WERI-Rb-1 (cell line): ENCODE measurements around the gene CASR.
"Not testable (repeated sequence)": the region's sequence is repeated elsewhere in the genome, so short reads cannot be mapped to it uniquely, and the experiment has no call there.

Experiments
- DNase-seq: peaks from one replicate; pipeline ENCODE4 v3.0.0-alpha.2; 2020
- H3K27ac ChIP-seq: fragments of 250-450 bp; sonication (Bioruptor Pico); 2 replicates; pipeline ENCODE4 v1.5.1; 2020; ENCODE audit warnings: mild to moderate bottlenecking, moderate library complexity
- H3K27me3 ChIP-seq: fragments of 250-450 bp; sonication (Bioruptor Pico); 2 replicates; pipeline ENCODE4 v1.5.1; 2021; ENCODE audit warnings: mild to moderate bottlenecking, low read depth, moderate library complexity; ENCODE audit not compliant: insufficient read depth, severe bottlenecking
- H3K36me3 ChIP-seq: fragments of 250-450 bp; sonication (Bioruptor Pico); 2 replicates; pipeline ENCODE4 v1.5.1; 2020; ENCODE audit warnings: mild to moderate bottlenecking, moderate library complexity
- H3K4me3 ChIP-seq: 2 replicates; pipeline ENCODE4 v1.5.1; 2011; ENCODE audit warnings: low read depth, mild to moderate bottlenecking, control low read depth, low read length
- H3K9me3 ChIP-seq: fragments of 250-450 bp; sonication (Bioruptor Pico); 2 replicates; pipeline ENCODE4 v1.5.1; 2021; ENCODE audit warnings: mild to moderate bottlenecking, moderate library complexity; ENCODE audit not compliant: severe bottlenecking
- TF ChIP-seq, protein P1 (sequence below): IDR thresholded peaks from 2 replicates; pipeline ENCODE4 v1.5.1; 2011; ENCODE audit warnings: low read depth, mild to moderate bottlenecking, control low read depth, inconsistent platforms, low read length

The CASR gene

DNA sequence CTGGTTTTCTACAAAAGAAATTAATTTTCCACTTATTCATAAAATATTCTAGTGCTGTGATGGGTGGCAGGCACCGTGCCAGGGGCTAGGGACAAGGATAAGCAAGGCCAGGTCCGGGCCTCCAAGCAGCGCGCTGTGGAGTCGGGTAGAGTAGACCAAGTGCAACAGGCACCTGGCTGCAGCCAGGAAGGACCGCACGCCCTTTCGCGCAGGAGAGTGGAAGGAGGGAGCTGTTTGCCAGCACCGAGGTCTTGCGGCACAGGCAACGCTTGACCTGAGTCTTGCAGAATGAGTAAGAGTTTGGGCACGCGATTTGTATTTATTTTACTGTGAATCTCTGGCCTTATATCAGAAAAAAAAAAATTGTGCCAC is at the start of gene CASR:
TSS of gene CASR (plus strand) at position 148 of the 372 bp plus-strand sequence. CDS start 70,522 bp downstream, outside the sequence.
- DNase-seq: peak; percentile 8
- peak within 1 kb of the TSS; percentile 43 for H3K4me3 ChIP-seq
- no peak within 1 kb of the TSS for H3K27ac ChIP-seq
- TF ChIP-seq, protein P1, sequence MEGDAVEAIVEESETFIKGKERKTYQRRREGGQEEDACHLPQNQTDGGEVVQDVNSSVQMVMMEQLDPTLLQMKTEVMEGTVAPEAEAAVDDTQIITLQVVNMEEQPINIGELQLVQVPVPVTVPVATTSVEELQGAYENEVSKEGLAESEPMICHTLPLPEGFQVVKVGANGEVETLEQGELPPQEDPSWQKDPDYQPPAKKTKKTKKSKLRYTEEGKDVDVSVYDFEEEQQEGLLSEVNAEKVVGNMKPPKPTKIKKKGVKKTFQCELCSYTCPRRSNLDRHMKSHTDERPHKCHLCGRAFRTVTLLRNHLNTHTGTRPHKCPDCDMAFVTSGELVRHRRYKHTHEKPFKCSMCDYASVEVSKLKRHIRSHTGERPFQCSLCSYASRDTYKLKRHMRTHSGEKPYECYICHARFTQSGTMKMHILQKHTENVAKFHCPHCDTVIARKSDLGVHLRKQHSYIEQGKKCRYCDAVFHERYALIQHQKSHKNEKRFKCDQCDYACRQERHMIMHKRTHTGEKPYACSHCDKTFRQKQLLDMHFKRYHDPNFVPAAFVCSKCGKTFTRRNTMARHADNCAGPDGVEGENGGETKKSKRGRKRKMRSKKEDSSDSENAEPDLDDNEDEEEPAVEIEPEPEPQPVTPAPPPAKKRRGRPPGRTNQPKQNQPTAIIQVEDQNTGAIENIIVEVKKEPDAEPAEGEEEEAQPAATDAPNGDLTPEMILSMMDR: no peak
- H3K9me3 ChIP-seq: no peaks in the 10 kb centered on the region
- H3K36me3 ChIP-seq: no peaks in the 10 kb centered on the region
- peaks cover 51% of the 10 kb centered on the region for H3K27me3 ChIP-seq

- H3K36me3 ChIP-seq: no peaks in the 10 kb centered on the region
- no peak overlapping the region for H3K4me3 ChIP-seq
- no peak overlapping the region for H3K27ac ChIP-seq
- no peak for DNase-seq
- peaks cover 6% of the 10 kb centered on the region for H3K9me3 ChIP-seq
- no peaks in the 10 kb centered on the region for H3K27me3 ChIP-seq
- TF ChIP-seq, protein P1: no peak
Measured at GRCh38 chr3:122146466-122146865, 37.0 kb upstream of the CASR start.

DNA sequence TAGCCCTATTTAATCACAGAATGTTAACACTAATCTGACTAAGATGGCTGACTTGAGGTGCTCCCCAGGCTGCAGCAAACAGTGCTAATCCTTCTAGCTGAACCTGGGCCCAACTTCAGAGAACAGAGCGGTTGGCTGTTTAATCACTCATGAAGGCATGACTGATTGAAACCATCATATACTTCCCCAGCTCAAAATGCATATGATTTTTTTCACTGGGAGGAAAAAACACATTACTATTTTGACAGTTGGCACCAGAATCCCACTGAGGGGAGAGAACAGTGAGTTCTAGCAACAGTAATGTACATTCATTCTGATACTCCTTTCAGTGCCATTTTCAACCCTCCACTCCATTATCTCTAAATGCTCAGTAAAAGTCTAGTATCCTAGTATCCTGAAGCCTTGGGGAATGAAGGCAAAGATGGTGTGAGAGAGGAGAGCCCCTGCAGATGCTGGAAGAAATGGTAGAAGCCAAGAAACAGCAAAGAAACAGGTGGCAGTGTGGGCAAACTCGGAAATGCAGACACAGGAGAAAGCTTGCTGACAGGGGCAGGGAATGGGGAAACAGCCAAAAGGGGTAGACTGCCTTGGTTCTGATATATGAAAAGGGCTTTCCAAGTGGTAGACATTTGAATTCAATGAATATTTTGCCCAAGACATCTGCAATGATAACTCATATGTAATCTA is 34.4 kb upstream of the CASR start:
- no peaks in the 10 kb centered on the region for H3K27me3 ChIP-seq
- no peaks in the 10 kb centered on the region for H3K36me3 ChIP-seq
- H3K9me3 ChIP-seq: peaks cover 7% of the 10 kb centered on the region
- H3K4me3 ChIP-seq: no peak overlapping the region
- TF ChIP-seq, protein P1: no peak
- DNase-seq: peak; percentile 23
- H3K27ac ChIP-seq: no peak overlapping the region

DNA sequence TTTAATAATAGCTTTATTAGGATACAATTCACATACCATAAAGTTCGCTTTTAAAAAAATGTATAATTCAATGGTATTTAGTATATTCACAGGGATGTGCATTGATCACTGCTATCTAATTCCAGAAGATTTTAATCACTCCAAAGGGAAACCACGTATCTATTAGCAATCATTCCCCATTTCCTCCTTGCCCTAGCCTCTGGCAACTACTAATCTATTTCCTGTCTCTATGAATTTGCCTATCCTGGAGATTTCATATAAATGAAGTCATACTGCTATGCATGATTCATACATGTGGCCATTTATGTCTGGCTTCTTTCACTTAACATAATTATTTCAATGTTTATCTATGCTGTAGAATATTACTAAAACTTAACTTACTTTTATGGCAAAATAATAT is 32.0 kb upstream of the CASR start:
- TF ChIP-seq, protein P1: no peak
- Histone ChIP-seq H3K36me3 (no peaks in the 10 kb centered on the region), H3K27me3 (no peaks in the 10 kb centered on the region), H3K4me3 (no peak overlapping the region), H3K9me3 (peaks cover 22% of the 10 kb centered on the region), H3K27ac (no peak overlapping the region)
- DNase-seq: no peak

GRCh38 chr3:122164983-122165382 is 18.5 kb upstream of the CASR start:
- H3K4me3 ChIP-seq, DNase-seq, H3K27ac ChIP-seq, H3K27me3 ChIP-seq, H3K9me3 ChIP-seq, H3K36me3 ChIP-seq: not testable (repeated sequence)

DNA sequence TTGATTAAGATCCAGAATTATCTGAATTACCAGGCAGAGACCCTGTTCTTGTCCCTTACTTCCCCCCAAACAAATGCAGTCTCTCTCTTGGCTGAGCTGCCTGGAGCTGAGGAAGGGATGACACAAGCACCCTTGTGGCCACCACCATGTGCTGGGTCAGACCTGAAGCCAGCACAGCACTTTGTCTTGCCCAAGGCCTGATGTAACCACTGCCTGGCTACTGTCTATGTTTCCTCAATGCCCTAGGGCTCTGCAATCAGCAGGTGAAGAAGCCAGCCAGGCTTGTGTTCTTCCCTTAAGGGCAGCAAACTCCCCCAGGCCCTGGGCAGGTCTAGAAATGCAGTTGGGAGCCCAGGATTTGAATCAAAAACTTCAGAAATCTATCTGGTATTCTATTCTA is 15.8 kb upstream of the CASR start:
- TF ChIP-seq, protein P1: no peak
- H3K9me3 ChIP-seq: peaks cover 3% of the 10 kb centered on the region
- no peak overlapping the region for H3K4me3 ChIP-seq
- H3K27ac ChIP-seq: no peak overlapping the region
- peaks cover 2% of the 10 kb centered on the region for H3K27me3 ChIP-seq
- no peaks in the 10 kb centered on the region for H3K36me3 ChIP-seq
- no peak for DNase-seq
